HepG2 (cell line): Measurements from ENCODE around the gene P2RX1. TPM values are rescaled to one million over a fixed set of nuclear protein-coding genes. Genes with fewer than 3 reads are reported as not detected.

Experiments
- ATAC-seq: fragments of 200-7000 bp; cut with Tn5 transposase; 3 replicates; pipeline ENCODE4 v1.9.1; 2020; ENCODE audit warnings: mild to moderate bottlenecking, moderate library complexity
- BruUV-seq: library from RNA; stranded (reverse); fragments of 400-500 nt; replicated peaks from 2 replicates; lab custom pipeline; 2021; lab: Mats Ljungman, UMichigan
- CTCF ChIA-PET: fragments of 300-600 bp; formaldehyde crosslinking; extraction: SDS; loops from one replicate; lab custom pipeline; 2021; ENCODE audit warnings: low total read pairs, inconsistent platforms, low intra/inter-chr PET ratio; lab: Yijun Ruan, JAX
- POLR2A ChIA-PET: fragments of 350-600 bp; sonication (Branson Sonifier 250); formaldehyde crosslinking; loops from one replicate; lab custom pipeline; 2020; ENCODE audit warnings: antibody characterized with exemption, inconsistent platforms; lab: Yijun Ruan, JAX
- DNase-seq: peaks from one replicate; pipeline ENCODE4 v3.0.0-alpha.2; 2015; ENCODE audit warnings: low spot score
- FAIRE-seq: peaks from 3 replicates; lab custom pipeline; 2011; peaks lifted over from hg19 to GRCh38; lab: Jason Lieb, UNC
- H2AFZ ChIP-seq: one replicate; pipeline ENCODE4 v1.6.1; 2011; ENCODE audit warnings: low read length, inconsistent platforms
- H3K27ac ChIP-seq: fragments of 300-600 bp; 3 replicates; pipeline ENCODE4 v1.8.0; 2011; ENCODE audit warnings: mixed run types, mild to moderate bottlenecking, mixed read lengths, low read length, inconsistent platforms; ENCODE audit not compliant: insufficient read depth; ENCODE audit errors: extremely low read length
- H3K27me3 ChIP-seq, 2 experiments: fragments of 200-600 bp in 1 of 2; 2 replicates in 1 of 2; 3 replicates in 1 of 2; pipeline versions ENCODE4 v1.6.0 to v1.8.0; 2011; ENCODE audit warnings: low read length in 2 of 2, mild to moderate bottlenecking in 2 of 2, moderate library complexity in 2 of 2, inconsistent platforms in 1 of 2; ENCODE audit not compliant: insufficient read depth in 2 of 2, control insufficient read depth in 1 of 2
- H3K36me3 ChIP-seq, 2 experiments: fragments of 200-600 bp in 1 of 2; replicated peaks in 1 of 2; 2 replicates in 1 of 2; 3 replicates in 1 of 2; pipeline versions ENCODE4 v1.5.1 to v1.8.0; 2011; ENCODE audit warnings: low read length in 2 of 2, inconsistent platforms in 1 of 2; ENCODE audit not compliant: insufficient read depth in 2 of 2, control insufficient read depth in 1 of 2
- H3K4me1 ChIP-seq: 2 replicates; pipeline ENCODE4 v1.5.1; 2012; ENCODE audit warnings: low read length, inconsistent platforms; ENCODE audit not compliant: insufficient read depth
- H3K4me2 ChIP-seq: 2 replicates; pipeline ENCODE4 v1.6.0; 2011; ENCODE audit warnings: low read depth, low read length, inconsistent platforms
- H3K4me3 ChIP-seq, 3 experiments: fragments of 200-600 bp in 1 of 3; sonication (generic), shearing (Covaris generic) in 1 of 3; replicated peaks in 1 of 3; 2 replicates each; pipeline ENCODE4 v1.5.1; 2011 to 2016; ENCODE audit warnings: low read length in 3 of 3, inconsistent platforms in 2 of 3, low read depth in 2 of 3, mild to moderate bottlenecking in 2 of 3, control low read depth in 1 of 3, mixed read lengths in 1 of 3; ENCODE audit not compliant: insufficient read depth in 1 of 3
- H3K79me2 ChIP-seq: one replicate; pipeline ENCODE4 v1.6.1; 2011; ENCODE audit warnings: low read length, inconsistent platforms; ENCODE audit not compliant: insufficient read depth
- H3K9ac ChIP-seq: 2 replicates; pipeline ENCODE4 v1.6.0; 2011; ENCODE audit warnings: mild to moderate bottlenecking, low read depth, low read length, inconsistent platforms; ENCODE audit not compliant: insufficient read depth
- H3K9me3 ChIP-seq: 2 replicates; pipeline ENCODE4 v1.5.1; 2012; ENCODE audit warnings: mild to moderate bottlenecking, low read length
- H4K20me1 ChIP-seq: 2 replicates; pipeline ENCODE4 v1.6.0; 2011; ENCODE audit warnings: inconsistent platforms, mild to moderate bottlenecking, low read length, moderate library complexity; ENCODE audit not compliant: insufficient read depth
- BHLHE40 ChIP-seq: IDR thresholded peaks from 2 replicates; pipeline ENCODE4 v1.6.1; 2011; ENCODE audit warnings: low read length, improper control_type of control experiment
- CHCHD3 ChIP-seq: sonication (generic); formaldehyde crosslinking; IDR thresholded peaks from 2 replicates; pipeline ENCODE4 v1.8.0; 2022; ENCODE audit warnings: mild to moderate bottlenecking, missing genetic modification reagents, moderate library complexity
- ELF3 ChIP-seq: IDR thresholded peaks from 2 replicates; pipeline ENCODE4 v1.6.1; 2016; ENCODE audit warnings: missing genetic modification reagents, missing compliant biosample characterization
- EP300 ChIP-seq, 3 experiments: sonication (generic) in 1 of 3; formaldehyde crosslinking in 1 of 3; IDR thresholded peaks; 2 replicates each; pipeline versions ENCODE4 v1.5.1 to v1.6.1; 2011 to 2020; ENCODE audit warnings: low read depth in 2 of 3, low read length in 2 of 3, borderline replicate concordance in 1 of 3, improper control_type of control experiment in 1 of 3, mild to moderate bottlenecking in 1 of 3, missing genetic modification reagents in 1 of 3, moderate library complexity in 1 of 3
- FOSL1 ChIP-seq: sonication (generic); formaldehyde crosslinking; IDR thresholded peaks from 2 replicates; pipeline ENCODE4 v1.9.0; 2021; ENCODE audit warnings: missing genetic modification reagents, borderline replicate concordance
- KDM5B ChIP-seq: sonication (generic); formaldehyde crosslinking; IDR thresholded peaks from 2 replicates; pipeline ENCODE4 v1.4.0; 2020; ENCODE audit warnings: missing genetic modification reagents, mild to moderate bottlenecking, borderline replicate concordance
- NFE2L1 ChIP-seq: sonication (generic); formaldehyde crosslinking; IDR thresholded peaks from 2 replicates; pipeline ENCODE4 v1.4.0; 2020; ENCODE audit warnings: missing genetic modification reagents, mild to moderate bottlenecking, borderline replicate concordance
- TRAFD1 ChIP-seq: sonication (generic); formaldehyde crosslinking; IDR thresholded peaks from 2 replicates; pipeline ENCODE4 v1.5.1; 2020; ENCODE audit warnings: missing genetic modification reagents, mild to moderate bottlenecking, borderline replicate concordance
- ZNF333 ChIP-seq: sonication (generic); formaldehyde crosslinking; IDR thresholded peaks from 2 replicates; pipeline ENCODE4 v1.4.0; 2020; ENCODE audit warnings: mild to moderate bottlenecking, missing genetic modification reagents, borderline replicate concordance
- ZNF451 ChIP-seq: sonication (generic); formaldehyde crosslinking; IDR thresholded peaks from 2 replicates; pipeline ENCODE4 v1.5.0; 2020; ENCODE audit warnings: mild to moderate bottlenecking, missing genetic modification reagents
- ZNF800 ChIP-seq: sonication (generic); formaldehyde crosslinking; IDR thresholded peaks from 2 replicates; pipeline ENCODE4 v1.4.0; 2020; ENCODE audit warnings: missing genetic modification reagents
- ZNF816 ChIP-seq: sonication (generic); formaldehyde crosslinking; IDR thresholded peaks from 2 replicates; pipeline ENCODE4 v1.8.0; 2022; ENCODE audit warnings: missing genetic modification reagents, mild to moderate bottlenecking, borderline replicate concordance
- ZZZ3 ChIP-seq: sonication (generic); formaldehyde crosslinking; IDR thresholded peaks from 2 replicates; pipeline ENCODE4 v1.4.0; 2020; ENCODE audit warnings: missing genetic modification reagents, mild to moderate bottlenecking, borderline replicate concordance
- WGBS: methylation state at CpG from one replicate; pipeline ENCODE4 v1.1.6; 2017; ENCODE audit warnings: low lambda C conversion rate; 5-methylcytosine and 5-hydroxymethylcytosine counted together
- in situ Hi-C: cut with HindIII; loops from 2 replicates; pipeline ENCODE4 v1.10.0; 2017; ENCODE audit warnings: low pct_unique_long_range_greater_than_20kb; ENCODE audit not compliant: extremely low pct_ligation_motif_present
- intact Hi-C: fragments of 100-400 bp; cut with micrococcal nuclease; formaldehyde crosslinking; loops from one replicate; pipeline ENCODE4 v1.10.0; 2022; ENCODE audit not compliant: unreplicated experiment
- polyA plus RNA-seq, 8 experiments: library from polyadenylated mRNA; depleted of rRNA in 3 of 8; stranded (reverse) in 7 of 8; unstranded in 1 of 8; fragments of >200 nt; fragmentation: Illumina TruSeq in 4 of 8; extraction: Trizol in 4 of 8; gene quantifications; 2 replicates each; pipeline versions ENCODE4 v1.2.1 to v1.2.3, GENCODE V29; 2011 to 2016; ENCODE audit warnings: low read depth in 4 of 8, missing spikeins in 1 of 8, mixed read lengths in 1 of 8; ENCODE audit not compliant: insufficient read depth in 1 of 8
- total RNA-seq, 5 experiments: library from RNA; depleted of rRNA; stranded (reverse); fragments of >200 nt; fragmentation: Illumina TruSeq; extraction: Trizol; gene quantifications; 2 replicates each; pipeline ENCODE4 v1.2.3, GENCODE V29; 2016; ENCODE audit warnings: low read depth in 1 of 5

P2RX1 gene
- total and polyA plus RNA-seq, 2 of the 13 experiments (the other 11 are each of a cell fraction or from before 2014, with no cell fraction given): 0.04 to 0.50 TPM

GRCh38 chr17:3935140-3935542, 18.9 kb upstream of the P2RX1 start (continued):
- 0 out of 4 replicates have a peak, but pooled peaks of 1 of the 2 experiments have one; percentile 17 for TF ChIP-seq EP300 (IDR thresholded peaks at IDR 0.05; ENCODE audit: low read depth in 2 of 2, low read length in 2 of 2)
- no peak for TF ChIP-seq EP300 (CRISPR knock-in tag; IDR thresholded peaks at IDR 0.05; ENCODE audit: borderline replicate concordance)
- TF ChIP-seq, all 625 proteins: peak for 52

GRCh38 chr17:3929764-3930163, 13.5 kb upstream of the P2RX1 start:
- TF ChIP-seq ZNF816 (CRISPR knock-in tag): no peak
- peaks cover 16 to 42% of the 10 kb centered on the region in 2 experiments for H3K27me3 ChIP-seq
- BruUV-seq: no TSS peak
- H4K20me1 ChIP-seq: no peaks in the 10 kb centered on the region
- H3K4me2 ChIP-seq: no peak overlapping the region
- in situ Hi-C loops (no loop called here), intact Hi-C loops (no loop called here)
- ChIA-PET CTCF (no interaction called here), POLR2A (no interaction called here)
- no peak overlapping the region for H3K4me3 ChIP-seq
- WGBS: 56% methylated on average over 1 of the region's 1 CpG
- no peak overlapping the region for H3K9ac ChIP-seq
- H3K4me1 ChIP-seq: peaks cover 40% of the 10 kb centered on the region
- FAIRE-seq (no peak), ATAC-seq (no peak), DNase-seq (no peak)
- no peaks in the 10 kb centered on the region for H3K79me2 ChIP-seq
- H2AFZ ChIP-seq: no peak overlapping the region
- H3K36me3 ChIP-seq: no peaks in the 10 kb centered on the region
- no peaks in the 10 kb centered on the region for H3K9me3 ChIP-seq
- no peak overlapping the region for H3K27ac ChIP-seq

- H3K9me3 ChIP-seq: no peaks in the 10 kb centered on the region
- WGBS: 60% methylated on average over 1 of the region's 12 CpGs
- H3K27me3 ChIP-seq: peaks cover 18 to 47% of the 10 kb centered on the region in 2 experiments
- H3K27ac ChIP-seq: no peak overlapping the region
- FAIRE-seq (no peak), ATAC-seq (peak; percentile 20; the same call in 2 of the 3 replicates), DNase-seq (no peak)
- no peak overlapping the region for H3K4me2 ChIP-seq
- peaks cover 40% of the 10 kb centered on the region for H3K4me1 ChIP-seq
- BruUV-seq: no TSS peak
- ChIA-PET CTCF (no interaction called here), POLR2A (interaction anchor here (0.8 kb wide), 1 partner anchor 75 kb away, joined by 3 read pairs; no protein-coding TSS in a partner anchor)
- intact Hi-C loops (no loop called here), in situ Hi-C loops (no loop called here)
- no peaks in the 10 kb centered on the region for H4K20me1 ChIP-seq
- H2AFZ ChIP-seq: no peak overlapping the region
- H3K36me3 ChIP-seq: no peaks in the 10 kb centered on the region
- H3K4me3 ChIP-seq: no peak overlapping the region
- no peaks in the 10 kb centered on the region for H3K79me2 ChIP-seq
- no peak overlapping the region for H3K9ac ChIP-seq
- TF ChIP-seq TRAFD1 (CRISPR knock-in tag) (no peak), CHCHD3 (CRISPR knock-in tag) (no peak), BHLHE40 (peak; percentile 51; the same call in 1 of the 2 replicates), ZZZ3 (CRISPR knock-in tag) (no peak), ZNF800 (CRISPR knock-in tag) (no peak), ZNF451 (CRISPR knock-in tag) (no peak), ELF3 (CRISPR knock-in tag) (0 out of 2 replicates have a peak, but pooled peaks have one; percentile 19), KDM5B (CRISPR knock-in tag) (no peak), ZNF333 (CRISPR knock-in tag) (no peak), FOSL1 (CRISPR knock-in tag) (no peak), NFE2L1 (no peak)
These were observed 12.9 kb upstream of the P2RX1 start for GRCh38 chr17:3929181-3929580.
